Activated naive CD8-positive, alpha-beta T cell treated with anti-CD3 and anti-CD28 coated beads, Interleukin-2, amount 50 U/mL, for 24 hours (primary cell): ENCODE results near the gene IFT22.

Source experiments
- ATAC-seq: fragments of 150-1000 bp; cut with Tn5 transposase; one replicate; pipeline ENCODE4 v1.10.0; 2021
- DNase-seq: peaks from one replicate; pipeline ENCODE4 v3.0.0; 2021
- H3K27ac Mint-ChIP-seq: one replicate; pipeline ENCODE4 v1.8.0; 2021; ENCODE audit warnings: mild to moderate bottlenecking, mixed read lengths
- H3K27me3 Mint-ChIP-seq: one replicate; pipeline ENCODE4 v1.8.0; 2021; ENCODE audit warnings: mixed read lengths
- H3K36me3 Mint-ChIP-seq: one replicate; pipeline ENCODE4 v1.8.0; 2021; ENCODE audit warnings: low read depth, mixed read lengths
- H3K4me1 Mint-ChIP-seq: one replicate; pipeline ENCODE4 v1.8.0; 2021; ENCODE audit warnings: mixed read lengths
- H3K4me3 Mint-ChIP-seq: one replicate; pipeline ENCODE4 v1.8.0; 2021; ENCODE audit warnings: mild to moderate bottlenecking, moderate library complexity, mixed read lengths
- H3K9me3 Mint-ChIP-seq: one replicate; pipeline ENCODE4 v1.8.0; 2021; ENCODE audit warnings: mixed read lengths

Gene IFT22

GRCh38 chr7:101342892-101343291, 21.3 kb upstream of the IFT22 start:
- H3K27me3 Mint-ChIP-seq: peaks cover 2% of the 10 kb centered on the region
- no peaks in the 10 kb centered on the region for H3K36me3 Mint-ChIP-seq
- ATAC-seq (no peak), DNase-seq (no peak)
- no peaks in the 10 kb centered on the region for H3K4me1 Mint-ChIP-seq
- no peak overlapping the region for H3K4me3 Mint-ChIP-seq
- no peak overlapping the region for H3K27ac Mint-ChIP-seq
- H3K9me3 Mint-ChIP-seq: no peaks in the 10 kb centered on the region

GRCh38 chr7:101340379-101340778, 18.8 kb upstream of the IFT22 start:
- Mint-ChIP-seq H3K4me1 (no peaks in the 10 kb centered on the region), H3K9me3 (no peaks in the 10 kb centered on the region), H3K4me3 (no peak overlapping the region), H3K36me3 (no peaks in the 10 kb centered on the region), H3K27me3 (peaks cover 2% of the 10 kb centered on the region), H3K27ac (no peak overlapping the region)
- DNase-seq (no peak), ATAC-seq (no peak)

DNA sequence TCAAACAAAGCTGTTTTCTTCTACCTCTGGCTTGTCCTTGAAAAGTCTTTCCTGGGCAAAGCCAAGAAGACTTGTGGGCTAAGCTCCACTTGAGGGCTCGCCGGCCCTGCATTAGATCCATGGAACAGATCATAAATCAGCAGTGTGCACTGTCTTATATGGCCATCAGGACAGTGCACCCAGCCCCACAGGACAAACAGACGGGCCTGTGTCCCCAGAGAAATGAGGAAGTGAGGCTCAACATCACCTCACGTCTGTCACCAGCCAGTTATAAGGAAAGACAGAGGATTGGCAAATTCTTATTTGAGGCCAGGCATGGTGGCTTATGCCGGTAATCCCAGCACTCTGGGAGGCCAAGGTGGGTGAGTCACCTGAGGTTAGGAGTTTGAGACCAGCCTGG, 12.3 kb upstream of the IFT22 start:
- Mint-ChIP-seq H3K27me3 (peaks cover 3% of the 10 kb centered on the region), H3K27ac (no peak overlapping the region), H3K4me1 (no peaks in the 10 kb centered on the region), H3K4me3 (no peak overlapping the region), H3K9me3 (no peaks in the 10 kb centered on the region), H3K36me3 (no peaks in the 10 kb centered on the region)
- DNase-seq (no peak), ATAC-seq (no peak)

GRCh38 chr7:101332026-101332425, 10.4 kb upstream of the IFT22 start:
- ATAC-seq (no peak), DNase-seq (no peak)
- Mint-ChIP-seq H3K27me3 (peaks cover 3% of the 10 kb centered on the region), H3K27ac (no peak overlapping the region), H3K4me1 (no peaks in the 10 kb centered on the region), H3K36me3 (no peaks in the 10 kb centered on the region), H3K9me3 (no peaks in the 10 kb centered on the region), H3K4me3 (no peak overlapping the region)

- Mint-ChIP-seq H3K4me1 (no peaks in the 10 kb centered on the region), H3K9me3 (no peaks in the 10 kb centered on the region), H3K4me3 (no peak overlapping the region), H3K27me3 (peaks cover 3% of the 10 kb centered on the region), H3K36me3 (no peaks in the 10 kb centered on the region), H3K27ac (no peak overlapping the region)
- DNase-seq: no peak
- ATAC-seq: no peak
These were observed 8.4 kb upstream of the IFT22 start for GRCh38 chr7:101330011-101330484.

DNA sequence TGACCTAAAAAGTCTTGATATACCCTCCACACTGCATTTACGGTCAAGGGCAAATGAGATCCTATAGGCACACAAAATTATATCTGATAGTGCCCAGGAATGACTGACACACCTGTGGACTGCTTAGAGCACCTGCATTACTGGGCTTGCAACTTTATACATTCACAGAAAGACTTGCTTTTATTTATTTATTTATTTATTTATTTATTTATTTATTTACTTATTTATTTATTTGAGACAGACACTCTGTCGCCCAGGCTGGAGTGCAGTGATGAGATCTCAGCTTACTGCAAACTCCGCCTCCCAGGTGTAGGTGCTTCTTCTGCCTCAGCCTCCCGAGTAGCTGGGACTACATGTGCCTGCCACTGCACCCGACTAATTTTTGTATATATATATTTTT, 6.5 kb upstream of the IFT22 start:
- Mint-ChIP-seq H3K36me3 (no peaks in the 10 kb centered on the region), H3K4me1 (no peaks in the 10 kb centered on the region), H3K27ac (no peak overlapping the region), H3K27me3 (peaks cover 3% of the 10 kb centered on the region), H3K9me3 (no peaks in the 10 kb centered on the region), H3K4me3 (no peak overlapping the region)
- no peak for ATAC-seq
- DNase-seq: no peak

DNA sequence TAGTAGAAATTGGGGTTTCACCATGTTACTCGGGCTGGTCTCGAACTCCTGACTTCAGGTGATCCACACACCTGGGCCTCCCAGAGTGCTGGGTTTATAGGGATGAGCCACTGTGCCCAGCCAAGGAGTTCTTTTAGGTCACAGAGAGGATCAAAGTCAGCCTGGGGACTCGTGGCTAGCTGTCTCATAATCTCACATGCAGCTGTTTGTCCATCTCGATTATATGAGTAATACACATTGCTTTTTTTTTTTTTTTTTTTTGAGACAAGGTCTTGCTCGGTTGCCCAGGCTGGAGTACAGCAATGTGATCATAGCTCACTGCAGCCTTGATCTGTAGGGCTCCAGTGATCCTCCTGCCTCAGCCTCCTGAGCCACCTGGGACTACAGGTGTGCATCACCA, 2.2 kb downstream of the IFT22 start:
- no peaks in the 10 kb centered on the region for H3K27me3 Mint-ChIP-seq

GRCh38 chr7:101315336-101315735, 6.3 kb downstream of the IFT22 start:
- no peak overlapping the region for H3K4me3 Mint-ChIP-seq
- peak; percentile 63 for DNase-seq
- H3K27me3 Mint-ChIP-seq: peaks cover 5% of the 10 kb centered on the region
- peaks cover 3% of the 10 kb centered on the region for H3K9me3 Mint-ChIP-seq
- ATAC-seq: no peak
- H3K4me1 Mint-ChIP-seq: no peaks in the 10 kb centered on the region
- no peak overlapping the region for H3K27ac Mint-ChIP-seq
- H3K36me3 Mint-ChIP-seq: peaks cover 31% of the 10 kb centered on the region

More for the DNA sequence above, 2.2 kb downstream of the IFT22 start:
- H3K27ac Mint-ChIP-seq: no peak overlapping the region
- H3K4me3 Mint-ChIP-seq: no peak overlapping the region
- peaks cover 14% of the 10 kb centered on the region for H3K36me3 Mint-ChIP-seq
- DNase-seq: no peak
- no peaks in the 10 kb centered on the region for H3K9me3 Mint-ChIP-seq
- H3K4me1 Mint-ChIP-seq: peaks cover 11% of the 10 kb centered on the region
- ATAC-seq: no peak

DNA sequence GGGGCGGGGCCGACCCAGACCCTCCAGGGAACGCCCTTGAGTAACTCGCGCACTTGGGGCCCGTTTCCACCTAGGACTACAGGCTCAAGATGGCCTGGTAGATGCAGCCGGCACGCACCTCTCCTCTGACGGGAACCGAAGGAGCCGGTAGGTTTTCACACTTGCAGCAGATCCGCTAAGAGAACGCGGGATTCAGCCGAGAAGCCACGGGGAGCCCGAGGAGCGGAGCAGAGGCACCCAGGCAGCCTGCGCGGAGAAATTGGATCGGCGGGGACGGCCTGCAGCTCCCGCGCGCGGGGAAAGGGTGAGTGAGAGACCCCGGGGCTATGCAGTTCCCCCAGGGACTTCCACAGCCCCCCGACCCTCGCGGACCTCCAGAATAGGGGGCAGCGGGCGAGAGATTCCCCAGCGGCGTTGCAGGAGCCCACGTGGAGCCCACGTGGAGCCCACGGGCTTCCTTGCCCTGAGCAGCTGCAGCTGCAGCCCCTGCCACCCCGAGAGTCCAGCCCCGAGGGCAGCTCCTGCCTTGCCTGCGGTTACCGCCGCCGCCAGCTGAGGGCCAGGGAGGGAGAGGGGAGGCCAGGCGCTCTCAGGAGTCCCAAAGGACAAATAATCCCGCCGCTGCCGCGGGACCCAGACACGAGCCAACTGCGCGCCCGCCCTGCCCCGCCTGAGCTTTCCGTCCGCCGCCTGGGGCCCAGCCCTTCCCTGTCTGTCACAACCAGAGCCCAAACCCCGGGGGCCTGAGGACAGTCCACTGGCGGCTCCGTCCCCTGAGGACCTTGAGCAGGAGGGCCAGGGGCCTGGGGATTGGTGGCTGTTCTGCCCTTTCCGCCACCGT, 13.1 kb downstream of the IFT22 start:
- H3K4me1 Mint-ChIP-seq: peaks cover 10% of the 10 kb centered on the region
- H3K36me3 Mint-ChIP-seq: peaks cover 34% of the 10 kb centered on the region
- peak; percentile 69 for DNase-seq
- peaks cover 45% of the 10 kb centered on the region for H3K27me3 Mint-ChIP-seq
- H3K27ac Mint-ChIP-seq: peak overlapping the region; percentile 97
- ATAC-seq: peak; percentile 92
- peaks cover 6% of the 10 kb centered on the region for H3K9me3 Mint-ChIP-seq
- H3K4me3 Mint-ChIP-seq: peak overlapping the region; percentile 95

- Mint-ChIP-seq H3K4me1 (peaks cover 10% of the 10 kb centered on the region), H3K27me3 (peaks cover 47% of the 10 kb centered on the region), H3K9me3 (peaks cover 6% of the 10 kb centered on the region), H3K36me3 (peaks cover 24% of the 10 kb centered on the region), H3K27ac (no peak overlapping the region), H3K4me3 (no peak overlapping the region)
- DNase-seq: no peak
- ATAC-seq: no peak
These were observed 15.3 kb downstream of the IFT22 start for GRCh38 chr7:101306307-101306706.

GRCh38 chr7:101303102-101303701, 18.4 kb downstream of the IFT22 start:
- H3K36me3 Mint-ChIP-seq: peaks cover 11% of the 10 kb centered on the region
- H3K27me3 Mint-ChIP-seq: peaks cover 61% of the 10 kb centered on the region
- peaks cover 10% of the 10 kb centered on the region for H3K9me3 Mint-ChIP-seq
- H3K27ac Mint-ChIP-seq: no peak overlapping the region
- DNase-seq (no peak), ATAC-seq (no peak)
- H3K4me1 Mint-ChIP-seq: peaks cover 8% of the 10 kb centered on the region
- H3K4me3 Mint-ChIP-seq: no peak overlapping the region

DNA sequence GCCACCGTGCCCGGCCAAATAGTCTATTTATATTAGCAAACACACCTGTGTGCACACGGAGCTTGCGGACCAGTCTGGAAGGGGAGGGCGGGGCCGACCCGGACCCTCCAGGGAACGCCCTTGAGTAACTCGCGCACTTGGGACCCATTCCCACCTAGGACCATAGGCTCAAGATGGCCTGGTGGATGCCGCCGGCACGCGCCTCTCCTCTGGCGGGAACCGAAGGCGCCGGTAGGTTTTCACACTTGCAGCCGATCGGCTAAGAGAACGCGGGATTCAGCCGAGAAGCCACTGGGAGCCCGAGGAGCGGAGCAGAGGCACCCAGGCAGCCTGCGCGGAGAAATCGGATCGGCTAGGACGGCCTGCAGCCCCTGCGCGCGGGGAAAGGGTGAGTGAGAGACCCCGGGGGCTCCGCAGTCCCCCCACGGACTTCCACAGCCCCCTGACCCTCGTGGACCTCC, 18.9 kb downstream of the IFT22 start:
- ATAC-seq (no peak), DNase-seq (no peak)
- Mint-ChIP-seq H3K27ac (no peak overlapping the region), H3K4me1 (peaks cover 6% of the 10 kb centered on the region), H3K4me3 (no peak overlapping the region), H3K27me3 (peaks cover 61% of the 10 kb centered on the region), H3K36me3 (peaks cover 9% of the 10 kb centered on the region), H3K9me3 (peaks cover 10% of the 10 kb centered on the region)

GRCh38 chr7:101300465-101301376, 20.9 kb downstream of the IFT22 start:
- Mint-ChIP-seq H3K27me3 (peaks cover 54% of the 10 kb centered on the region), H3K4me1 (peaks cover 6% of the 10 kb centered on the region), H3K9me3 (peaks cover 10% of the 10 kb centered on the region), H3K27ac (no peak overlapping the region), H3K4me3 (no peak overlapping the region), H3K36me3 (peaks cover 9% of the 10 kb centered on the region)
- ATAC-seq (no peak), DNase-seq (no peak)
